GM19193 (cell line): ENCODE data around the gene GRIN2A.

Experiments used
- POLR2A ChIP-seq: IDR thresholded peaks from 4 replicates; pipeline ENCODE4 v1.6.1; 2011; ENCODE audit not compliant: insufficient read depth, insufficient read length; ENCODE audit errors: extremely low read depth

The GRIN2A gene

GRCh38 chr16:10088380-10088793 is 93.8 kb downstream of the GRIN2A start:
- TF ChIP-seq POLR2A, result no peak

GRCh38 chr16:10087151-10087550 is 95.1 kb downstream of the GRIN2A start:
- no peak for TF ChIP-seq POLR2A

GRCh38 chr16:10086620-10087019 is 95.6 kb downstream of the GRIN2A start:
- no peak for TF ChIP-seq POLR2A

- TF ChIP-seq POLR2A, result no peak
These were observed 97.0 kb downstream of the GRIN2A start for GRCh38 chr16:10085078-10085798.

- TF ChIP-seq POLR2A, result no peak
These were observed 98.9 kb downstream of the GRIN2A start for GRCh38 chr16:10083301-10083700.

GRCh38 chr16:10081201-10081940 is 100.9 kb downstream of the GRIN2A start:
- TF ChIP-seq POLR2A, result no peak

- no peak for TF ChIP-seq POLR2A
These were observed 102.0 kb downstream of the GRIN2A start for GRCh38 chr16:10080051-10080772.

GRCh38 chr16:10078541-10078949 is 103.7 kb downstream of the GRIN2A start:
- no peak for TF ChIP-seq POLR2A

- no peak for TF ChIP-seq POLR2A
These were observed 104.4 kb downstream of the GRIN2A start for GRCh38 chr16:10077861-10078260.

GRCh38 chr16:10076037-10076436 is 106.2 kb downstream of the GRIN2A start:
- TF ChIP-seq POLR2A, result no peak

- no peak for TF ChIP-seq POLR2A
These were observed 111.6 kb downstream of the GRIN2A start for GRCh38 chr16:10070591-10070990.

- no peak for TF ChIP-seq POLR2A
These were observed 112.9 kb downstream of the GRIN2A start for GRCh38 chr16:10069374-10069773.

GRCh38 chr16:10067835-10068234 is 114.4 kb downstream of the GRIN2A start:
- TF ChIP-seq POLR2A, result no peak

GRCh38 chr16:10067406-10067805 is 114.8 kb downstream of the GRIN2A start:
- TF ChIP-seq POLR2A, result no peak

GRCh38 chr16:10065019-10065418 is 117.2 kb downstream of the GRIN2A start:
- no peak for TF ChIP-seq POLR2A

GRCh38 chr16:10048850-10049249 is 133.4 kb downstream of the GRIN2A start:
- no peak for TF ChIP-seq POLR2A

- no peak for TF ChIP-seq POLR2A
These were observed 136.3 kb downstream of the GRIN2A start for GRCh38 chr16:10045947-10046346.
